Measurements from ENCODE around the gene MCTS1. TPM values are rescaled to one million over a fixed set of nuclear protein-coding genes. Genes with fewer than 3 reads are reported as not detected.

The MCTS1 gene
- total RNA-seq, 1 experiment from 2014 or later, result 27.7 TPM

DNA sequence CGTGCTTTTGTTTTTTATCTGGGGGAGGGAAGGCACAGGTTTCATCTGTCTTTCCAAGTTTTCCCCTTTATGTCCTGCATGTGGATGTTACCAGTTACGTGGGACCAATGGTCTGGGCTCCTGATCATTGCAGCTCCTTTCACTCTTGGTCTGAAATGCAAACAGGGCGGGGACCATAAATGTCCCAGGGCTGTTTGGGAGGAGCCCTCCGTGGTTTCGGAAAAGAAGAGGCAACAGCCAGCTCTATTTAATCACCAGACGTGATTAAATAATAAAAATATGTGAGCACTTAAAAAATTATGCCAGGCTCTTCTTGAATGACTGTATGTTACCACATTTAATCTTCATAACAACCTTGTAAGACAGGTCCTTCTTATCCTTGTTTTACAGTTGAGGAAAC is 56.7 kb downstream of the MCTS1 start:
- no peaks in the 10 kb centered on the region for H3K27me3 ChIP-seq (ENCODE audit: insufficient read depth, low read length)
- H3K36me3 Mint-ChIP-seq (ENCODE audit: insufficient read depth in 1 of 3, low read depth in 3 of 3), result no peaks in the 10 kb centered on the region
- H3K4me2 ChIP-seq (ENCODE audit: insufficient read depth, insufficient read length, low read length), result no peak overlapping the region
- H3K79me1 ChIP-seq (ENCODE audit: insufficient read depth, low read depth, low read length, poor library complexity, severe bottlenecking), result no peaks in the 10 kb centered on the region
- H3K9ac ChIP-seq (ENCODE audit: extremely low read depth, insufficient read length, low read length), result no peak overlapping the region
- no peaks in the 10 kb centered on the region; the same call in 1 of the 2 replicates for H3K27me3 Mint-ChIP-seq (ENCODE audit: low read depth)
- WGBS (ENCODE audit: extremely low coverage, insufficient read length, low lambda C conversion rate), result no CpG with 5 or more reads among the region's 6 CpGs
- H3K4ac ChIP-seq (ENCODE audit: low read depth, low read length), result no peak overlapping the region
- H4K91ac ChIP-seq (ENCODE audit: insufficient read length, low read depth, low read length), result no peak overlapping the region
- H3K18ac ChIP-seq (ENCODE audit: insufficient read length, low read depth, low read length), result no peak overlapping the region
- no peak overlapping the region for H3K27ac Mint-ChIP-seq
- H3K23ac ChIP-seq (ENCODE audit: insufficient read length, low read depth, low read length), result no peak overlapping the region
- no peak overlapping the region for H4K5ac ChIP-seq (ENCODE audit: insufficient read length, low read depth, low read length)
- H2BK120ac ChIP-seq (ENCODE audit: low read depth, low read length, poor library complexity, severe bottlenecking), result no peak overlapping the region
- H3T11ph ChIP-seq (ENCODE audit: low read length), result no peak overlapping the region
- H2AFZ ChIP-seq (ENCODE audit: low read length), result no peak overlapping the region
- no peak overlapping the region for H2AK5ac ChIP-seq (ENCODE audit: insufficient read length, low read length)
- no peak overlapping the region for H2BK5ac ChIP-seq (ENCODE audit: insufficient read length, low read length)
- no peak overlapping the region for H4K8ac ChIP-seq (replicated peaks; ENCODE audit: insufficient read length, low read depth, low read length)
- H3K23me2 ChIP-seq (ENCODE audit: insufficient read length, low read depth, low read length, poor library complexity, severe bottlenecking), result no peaks in the 10 kb centered on the region
- H3K4me1 ChIP-seq (ENCODE audit: insufficient read depth, low read length), result no peaks in the 10 kb centered on the region
- peaks cover 19% of the 10 kb centered on the region for H3K9me3 ChIP-seq (ENCODE audit: control insufficient read depth, low read depth, low read length)
- H4K20me1 ChIP-seq (ENCODE audit: control insufficient read depth, insufficient read depth, insufficient read length), result no peaks in the 10 kb centered on the region
- H3K27ac ChIP-seq (ENCODE audit: insufficient read length, low read depth, low read length), result no peak overlapping the region
- H2BK12ac ChIP-seq (ENCODE audit: insufficient read length, low read depth, low read length), result no peak overlapping the region
- no peak overlapping the region for H3K56ac ChIP-seq (ENCODE audit: insufficient read length, low read depth, low read length)
- H2BK20ac ChIP-seq (ENCODE audit: low read depth, low read length, poor library complexity, severe bottlenecking), result no peak overlapping the region
- H3K9me3 Mint-ChIP-seq, result peaks cover 48 to 62% of the 10 kb centered on the region in 2 experiments
- DNase-seq, result no peak
- no peak overlapping the region for H3K4me3 Mint-ChIP-seq
- no peaks in the 10 kb centered on the region for H3K79me2 ChIP-seq (ENCODE audit: insufficient read depth, low read length)
- H3K14ac ChIP-seq (ENCODE audit: insufficient read depth, low read length), result no peak overlapping the region
- H2BK15ac ChIP-seq (ENCODE audit: low read depth, low read length), result no peak overlapping the region
- H3K4me1 Mint-ChIP-seq, result peaks cover 13 to 18% of the 10 kb centered on the region in 2 experiments
- TF ChIP-seq, protein P1, sequence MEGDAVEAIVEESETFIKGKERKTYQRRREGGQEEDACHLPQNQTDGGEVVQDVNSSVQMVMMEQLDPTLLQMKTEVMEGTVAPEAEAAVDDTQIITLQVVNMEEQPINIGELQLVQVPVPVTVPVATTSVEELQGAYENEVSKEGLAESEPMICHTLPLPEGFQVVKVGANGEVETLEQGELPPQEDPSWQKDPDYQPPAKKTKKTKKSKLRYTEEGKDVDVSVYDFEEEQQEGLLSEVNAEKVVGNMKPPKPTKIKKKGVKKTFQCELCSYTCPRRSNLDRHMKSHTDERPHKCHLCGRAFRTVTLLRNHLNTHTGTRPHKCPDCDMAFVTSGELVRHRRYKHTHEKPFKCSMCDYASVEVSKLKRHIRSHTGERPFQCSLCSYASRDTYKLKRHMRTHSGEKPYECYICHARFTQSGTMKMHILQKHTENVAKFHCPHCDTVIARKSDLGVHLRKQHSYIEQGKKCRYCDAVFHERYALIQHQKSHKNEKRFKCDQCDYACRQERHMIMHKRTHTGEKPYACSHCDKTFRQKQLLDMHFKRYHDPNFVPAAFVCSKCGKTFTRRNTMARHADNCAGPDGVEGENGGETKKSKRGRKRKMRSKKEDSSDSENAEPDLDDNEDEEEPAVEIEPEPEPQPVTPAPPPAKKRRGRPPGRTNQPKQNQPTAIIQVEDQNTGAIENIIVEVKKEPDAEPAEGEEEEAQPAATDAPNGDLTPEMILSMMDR (conservative IDR thresholded peaks at IDR 0.05), result no peak

Other genes starting within 250 kb of the MCTS1 start
- gene ATP1B4, start 242.0 kb upstream of the MCTS1 start, total RNA-seq (2021), result not detected in 2 replicates
- 27.7 and 28.6 TPM in 2 replicates for gene LAMP2, start 134.8 kb upstream of the MCTS1 start, total RNA-seq (2021)
- gene CUL4B, start 43.1 kb upstream of the MCTS1 start, total RNA-seq (2021), result 44.9 and 48.4 TPM in 2 replicates
- 14.8 and 16.0 TPM in 2 replicates for gene C1GALT1C1, start 26.0 kb downstream of the MCTS1 start, total RNA-seq (2021)